Measurements from ENCODE around the gene INF2. TPM values are rescaled to one million over a fixed set of nuclear protein-coding genes. Genes with fewer than 3 reads are reported as not detected.
"Not testable (repeated sequence)": the region's sequence is repeated elsewhere in the genome, so short reads cannot be mapped to it uniquely, and the experiment has no call there.

INF2 gene
- total RNA-seq, 1 experiment from 2014 or later: 21.6 TPM

- in situ Hi-C loops (cut with HindIII; ENCODE audit: low pct_unique_long_range_greater_than_20kb, low sequenced_read_pairs): no loop called here
- DNase-seq (ENCODE audit: low read depth): no peak
Measured at GRCh38 chr14:104738375-104739019, 49.1 kb downstream of the INF2 start.

GRCh38 chr14:104739026-104739425, 49.6 kb downstream of the INF2 start:
- in situ Hi-C loops (cut with HindIII; ENCODE audit: low pct_unique_long_range_greater_than_20kb, low sequenced_read_pairs): no loop called here
- DNase-seq (ENCODE audit: low read depth): no peak

DNA sequence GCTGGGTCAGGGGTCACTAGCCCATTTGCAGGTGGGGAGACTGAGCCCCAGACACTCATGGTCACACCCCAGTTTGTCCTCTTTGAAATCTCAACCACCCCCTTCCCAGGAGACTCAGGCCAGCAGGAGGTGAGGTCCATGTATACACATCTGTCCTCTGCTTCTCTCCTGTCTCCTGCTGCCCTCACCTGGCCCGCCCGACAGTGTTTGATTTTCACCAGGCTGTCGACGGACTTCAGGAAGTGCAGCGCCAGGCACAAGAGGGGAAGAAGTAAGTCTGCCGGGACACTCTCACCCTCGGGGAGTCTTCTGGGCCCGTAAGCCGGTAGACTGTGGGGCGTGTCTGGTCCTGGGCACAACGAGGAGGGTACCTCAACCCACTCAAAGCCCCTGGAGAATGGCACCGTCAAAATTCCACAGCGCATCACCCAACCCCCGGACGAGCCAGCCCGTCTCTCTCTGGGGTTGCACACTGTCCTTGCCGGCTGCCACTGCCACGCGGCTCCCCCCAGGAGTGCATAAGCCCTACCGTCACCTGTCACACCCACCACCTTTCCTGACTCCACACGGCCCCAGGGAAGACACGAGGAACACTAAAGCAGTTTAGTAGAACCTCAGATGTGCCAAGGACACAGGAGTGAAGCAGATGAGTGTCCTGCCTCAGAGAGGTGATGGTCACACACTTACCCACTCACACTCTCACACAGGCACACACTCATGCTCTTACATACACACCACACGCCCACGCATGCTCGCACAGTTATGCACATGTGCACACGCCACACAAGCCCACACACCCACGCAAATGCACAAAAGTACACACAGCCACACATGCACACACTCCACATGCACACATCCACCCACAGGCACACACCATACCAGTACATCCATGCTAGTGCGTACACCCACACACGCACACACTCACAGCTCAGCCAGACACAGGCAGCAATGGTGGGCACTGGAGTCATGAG, 50.4 kb downstream of the INF2 start:
- in situ Hi-C loops (cut with HindIII; ENCODE audit: low pct_unique_long_range_greater_than_20kb, low sequenced_read_pairs): no loop called here
- DNase-seq (ENCODE audit: low read depth): no peak

DNA sequence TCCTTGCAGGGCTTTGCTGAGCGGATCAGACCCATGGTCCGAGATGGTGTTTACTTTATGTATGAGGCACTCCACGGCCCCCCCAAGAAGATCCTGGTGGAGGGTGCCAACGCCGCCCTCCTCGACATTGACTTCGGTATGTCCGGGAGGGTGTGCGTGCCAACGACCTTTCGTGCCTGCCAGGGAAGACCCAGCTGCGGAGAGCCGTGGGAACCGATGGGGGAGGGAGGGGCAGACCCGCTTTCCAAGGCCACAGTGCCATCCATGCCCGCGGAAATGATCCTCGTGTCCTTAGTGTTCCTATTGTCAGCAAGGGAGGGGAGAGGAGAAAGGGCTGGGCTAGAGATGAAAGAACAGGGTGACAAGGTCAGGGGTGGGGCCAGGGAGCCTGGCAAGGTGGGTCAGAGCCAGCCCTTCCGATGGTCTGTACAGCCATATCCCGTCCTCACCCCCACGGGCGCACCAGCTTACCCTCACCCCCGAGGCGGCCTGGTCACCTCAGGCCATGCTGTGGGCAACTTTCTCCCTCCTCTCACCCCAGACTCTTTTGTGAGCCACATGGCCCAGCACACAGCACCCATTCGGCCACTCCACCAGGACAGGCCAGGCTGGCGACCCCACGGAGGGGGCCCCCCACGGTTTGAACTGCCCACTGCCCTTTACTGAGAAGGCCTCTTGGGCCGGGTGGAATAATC, 51.8 kb downstream of the INF2 start:
- no peak for DNase-seq (ENCODE audit: low read depth)
- in situ Hi-C loops (cut with HindIII; ENCODE audit: low pct_unique_long_range_greater_than_20kb, low sequenced_read_pairs): no loop called here

DNA sequence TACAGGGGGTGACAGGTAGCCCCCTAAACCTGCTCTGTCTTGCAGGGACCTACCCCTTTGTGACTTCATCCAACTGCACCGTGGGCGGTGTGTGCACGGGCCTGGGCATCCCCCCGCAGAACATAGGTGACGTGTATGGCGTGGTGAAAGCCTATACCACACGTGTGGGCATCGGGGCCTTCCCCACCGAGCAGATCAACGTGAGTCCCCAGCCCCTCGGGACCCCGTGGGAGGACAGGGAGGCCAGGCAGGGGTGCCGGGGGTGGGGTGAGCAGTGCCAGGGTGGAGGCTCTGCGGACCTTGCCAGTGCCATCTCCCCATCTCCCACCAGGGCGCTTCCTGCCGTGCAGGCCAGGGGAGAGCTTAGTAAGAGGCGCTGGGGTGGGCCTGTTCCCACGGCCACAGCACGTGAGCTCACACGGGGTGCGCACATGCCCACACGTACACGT, 52.4 kb downstream of the INF2 start:
- in situ Hi-C loops (cut with HindIII; ENCODE audit: low pct_unique_long_range_greater_than_20kb, low sequenced_read_pairs): no loop called here

GRCh38 chr14:104742586-104743455, 53.4 kb downstream of the INF2 start:
- in situ Hi-C loops (cut with HindIII; ENCODE audit: low pct_unique_long_range_greater_than_20kb, low sequenced_read_pairs): no loop called here
- DNase-seq (ENCODE audit: low read depth): no peak

More for the DNA sequence above, 52.4 kb downstream of the INF2 start:
- DNase-seq (ENCODE audit: low read depth): no peak

DNA sequence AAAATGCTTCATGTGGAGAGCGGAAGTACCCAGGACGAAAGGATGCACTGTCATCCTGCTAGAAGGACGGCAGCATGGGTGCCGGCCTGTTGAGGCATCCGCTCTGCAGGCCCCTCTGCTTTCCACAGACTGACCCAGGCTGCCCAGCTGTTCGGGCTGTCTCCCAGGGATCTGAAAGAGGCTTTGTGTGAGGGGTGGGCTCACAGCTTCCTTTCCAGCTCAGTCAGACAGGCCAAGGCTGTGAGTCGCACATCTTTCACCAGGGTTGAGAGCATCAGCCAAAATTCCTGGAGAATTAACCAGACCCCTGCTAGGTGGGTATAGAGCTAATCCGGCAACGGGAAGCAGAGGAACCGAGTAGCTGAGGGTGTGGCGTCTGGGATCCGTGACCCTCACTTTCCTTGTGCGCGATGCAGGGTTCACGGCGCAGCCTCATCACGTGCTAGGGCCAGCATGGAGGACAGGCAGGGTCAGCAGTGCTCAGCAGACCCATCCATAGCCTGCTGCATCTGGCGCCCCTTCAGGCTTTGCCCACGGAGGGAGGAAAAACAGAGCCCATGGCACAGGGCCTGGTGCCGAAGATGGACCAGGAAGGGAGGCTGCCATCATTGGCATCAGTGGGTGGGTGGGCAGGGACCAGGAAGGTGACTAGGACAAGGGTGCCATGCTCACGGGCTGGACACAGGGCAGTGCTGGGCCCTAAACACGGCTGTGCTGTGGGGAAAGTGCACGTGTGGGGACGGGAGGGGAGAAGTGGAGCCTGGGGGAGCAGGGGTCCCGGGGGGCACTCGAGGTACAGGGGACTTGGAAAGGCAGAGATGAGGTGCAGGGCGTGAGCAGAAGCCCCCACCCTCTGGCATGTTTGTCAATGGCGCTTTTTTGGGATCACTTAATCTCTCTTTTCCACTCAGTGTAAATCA, 54.3 kb downstream of the INF2 start:
- DNase-seq (ENCODE audit: low read depth): no peak
- in situ Hi-C loops (cut with HindIII; ENCODE audit: low pct_unique_long_range_greater_than_20kb, low sequenced_read_pairs): no loop called here

DNA sequence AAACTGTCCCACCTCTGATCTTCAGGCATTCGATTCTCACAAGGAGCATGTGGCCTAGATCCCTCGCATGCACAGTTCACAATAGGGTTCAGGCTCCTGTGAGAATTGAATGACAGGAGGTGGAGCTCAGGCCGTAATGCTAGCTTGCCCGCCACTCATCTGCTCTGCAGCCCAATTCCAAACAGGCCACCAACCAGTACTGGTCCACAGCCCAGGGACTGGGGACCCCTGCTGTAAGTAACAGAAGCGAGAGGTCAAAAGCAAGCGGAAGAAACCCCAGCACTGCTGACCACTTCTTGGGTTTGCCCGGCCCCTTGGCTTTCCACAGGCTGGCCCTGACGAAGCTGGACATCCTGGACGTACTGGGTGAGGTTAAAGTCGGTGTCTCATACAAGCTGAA, 55.1 kb downstream of the INF2 start:
- no peak for DNase-seq (ENCODE audit: low read depth)
- in situ Hi-C loops (cut with HindIII; ENCODE audit: low pct_unique_long_range_greater_than_20kb, low sequenced_read_pairs): no loop called here

DNA sequence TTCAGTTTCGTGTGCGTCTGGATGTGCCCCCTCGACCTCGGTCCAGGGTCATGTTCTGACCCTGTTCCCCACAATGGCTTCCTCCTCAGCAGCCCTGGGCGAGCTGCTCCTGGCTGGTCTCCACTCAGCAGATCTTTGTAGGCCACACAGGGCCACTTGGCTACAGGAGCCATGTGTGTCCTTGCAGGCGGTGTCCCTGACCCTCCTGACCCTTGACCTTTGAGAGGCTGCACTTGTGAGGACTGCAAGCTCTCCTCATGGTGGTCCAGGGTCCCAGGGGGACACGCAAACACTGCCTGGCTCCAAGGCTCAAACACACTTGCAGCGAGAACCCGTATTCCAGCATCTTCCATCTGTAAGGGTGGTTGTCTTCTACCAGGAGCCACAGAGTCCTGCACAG, 56.0 kb downstream of the INF2 start:
- in situ Hi-C loops (cut with HindIII; ENCODE audit: low pct_unique_long_range_greater_than_20kb, low sequenced_read_pairs): no loop called here

GRCh38 chr14:104746071-104746545, 56.7 kb downstream of the INF2 start:
- in situ Hi-C loops (cut with HindIII; ENCODE audit: low pct_unique_long_range_greater_than_20kb, low sequenced_read_pairs): no loop called here
- no peak for DNase-seq (ENCODE audit: low read depth)

More for the DNA sequence above, 56.0 kb downstream of the INF2 start:
- DNase-seq (ENCODE audit: low read depth): no peak

DNA sequence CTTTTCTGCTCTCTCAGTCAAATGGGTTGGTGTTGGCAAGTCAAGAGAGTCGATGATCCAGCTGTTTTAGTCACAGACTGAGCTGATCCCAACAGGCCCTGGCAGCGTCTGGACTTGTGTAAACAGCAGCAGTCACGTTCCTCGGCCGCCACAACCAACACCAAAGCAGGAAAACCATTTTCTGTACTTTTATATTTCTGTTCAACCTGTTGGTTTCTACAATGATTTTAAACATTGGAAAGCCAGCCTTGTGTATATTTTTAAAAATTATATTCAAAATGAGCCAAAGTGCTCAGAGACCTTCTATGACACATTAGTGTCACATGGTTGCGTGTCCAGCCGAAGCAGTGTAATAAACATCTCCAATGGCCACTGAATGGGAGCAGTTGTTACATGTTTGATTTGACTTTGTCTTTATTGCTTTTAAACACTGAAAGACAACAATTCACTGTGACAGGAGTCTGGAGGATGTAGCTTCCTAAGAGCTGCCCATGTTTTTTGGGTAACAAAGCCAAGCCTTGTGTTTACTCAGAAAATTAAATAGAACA, 57.6 kb downstream of the INF2 start:
- in situ Hi-C loops (cut with HindIII; ENCODE audit: low pct_unique_long_range_greater_than_20kb, low sequenced_read_pairs): no loop called here

DNA sequence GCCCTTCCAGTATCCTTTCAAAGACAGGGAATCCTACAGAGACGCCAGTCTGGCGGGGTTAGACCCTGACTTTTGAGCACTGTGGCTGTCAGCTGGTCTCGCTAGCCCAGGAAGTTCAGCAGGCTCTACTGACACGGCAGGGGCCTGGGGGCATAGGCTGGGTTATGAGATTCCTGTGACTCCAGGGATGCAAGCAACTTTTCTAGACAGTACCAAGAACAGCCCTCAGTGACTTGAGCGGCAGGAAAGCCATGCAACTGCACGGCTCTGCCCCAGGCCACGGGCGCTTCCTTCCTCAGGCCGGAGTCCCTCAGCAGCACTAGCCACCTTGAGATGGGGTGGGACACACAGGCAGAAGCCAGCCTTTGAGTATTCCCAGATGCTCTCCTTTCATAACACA, 58.5 kb downstream of the INF2 start:
- in situ Hi-C loops (cut with HindIII; ENCODE audit: low pct_unique_long_range_greater_than_20kb, low sequenced_read_pairs): no loop called here
- no peak for DNase-seq (ENCODE audit: low read depth)

More for the DNA sequence above, 57.6 kb downstream of the INF2 start:
- DNase-seq (ENCODE audit: low read depth): no peak

GRCh38 chr14:104749111-104749649, 59.8 kb downstream of the INF2 start:
- no peak for DNase-seq (ENCODE audit: low read depth)
- in situ Hi-C loops (cut with HindIII; ENCODE audit: low pct_unique_long_range_greater_than_20kb, low sequenced_read_pairs): no loop called here

- in situ Hi-C loops (cut with HindIII; ENCODE audit: low pct_unique_long_range_greater_than_20kb, low sequenced_read_pairs): no loop called here
- DNase-seq (ENCODE audit: low read depth): no peak
Measured at GRCh38 chr14:104750056-104750752, 60.8 kb downstream of the INF2 start.

GRCh38 chr14:104750753-104751057, 61.3 kb downstream of the INF2 start:
- DNase-seq (ENCODE audit: low read depth); in situ Hi-C loops (cut with HindIII; ENCODE audit: low pct_unique_long_range_greater_than_20kb, low sequenced_read_pairs): not testable (repeated sequence)
